Gastrocnemius medialis (tissue), 4 donors: ENCODE measurements around the gene MED13L. TPM values are rescaled to one million over a fixed set of nuclear protein-coding genes. Genes with fewer than 3 reads are reported as not detected.
A peak's percentile ranks its signal among the peaks of the same experiment; 100 is the strongest.

Source experiments
- ATAC-seq, 2 donors: fragments of 150-250 bp; one replicate each; pipeline ENCODE4 v1.9.1; 2016
- DNase-seq, 2 donors: peaks; one replicate each; pipeline ENCODE4 v3.0.0-alpha.2; 2019
- H3K27ac ChIP-seq, 4 donors: fragments of 200-600 bp; sonication (generic); 1 replicate in 1 of 4; 2 replicates in 3 of 4; pipeline ENCODE4 v1.5.1; 2016 to 2018; ENCODE audit warnings: mild to moderate bottlenecking in 2 of 4, moderate library complexity in 1 of 4
- H3K27me3 ChIP-seq, 3 donors: fragments of 200-600 bp; sonication (generic) in 2 of 3; 1 replicate in 1 of 3; 2 replicates in 2 of 3; pipeline versions ENCODE4 v1.5.1 to v1.6.0; 2016 to 2019; ENCODE audit warnings: mild to moderate bottlenecking in 1 of 3, moderate library complexity in 1 of 3
- H3K36me3 ChIP-seq, 2 donors: fragments of 200-600 bp; sonication (generic) in 1 of 2; one replicate each; pipeline ENCODE4 v1.5.1; 2017 to 2018
- H3K4me1 ChIP-seq, 2 donors: fragments of 200-600 bp; sonication (generic) in 1 of 2; one replicate each; pipeline ENCODE4 v1.5.1; 2016 to 2017; ENCODE audit warnings: mild to moderate bottlenecking in 2 of 2
- H3K4me3 ChIP-seq, 4 donors: fragments of 200-600 bp; sonication (generic) in 3 of 4; 1 replicate in 1 of 4; 2 replicates in 3 of 4; pipeline ENCODE4 v1.5.1; 2016 to 2019; ENCODE audit warnings: mild to moderate bottlenecking in 2 of 4
- H3K9me3 ChIP-seq, 3 donors: fragments of 200-600 bp; sonication (generic) in 2 of 3; 1 replicate in 1 of 3; 2 replicates in 2 of 3; pipeline ENCODE4 v1.5.1; 2016 to 2019
- POLR2A ChIP-seq, 2 donors: fragments of 450-650 bp; IDR thresholded peaks; one replicate each; pipeline ENCODE4 v1.6.1; 2017; ENCODE audit warnings: antibody characterized with exemption in 2 of 2, mild to moderate bottlenecking in 2 of 2, moderate library complexity in 2 of 2
- in situ Hi-C, 4 donors: fragments of 200-750 bp; cut with MboI; loops; one replicate each; pipeline versions ENCODE4 v1.15.0 to v1.8.0; 2017; ENCODE audit warnings: low sequenced_read_pairs in 4 of 4
- intact Hi-C: fragments of 100-400 bp; cut with DNase I; formaldehyde crosslinking; loops from one replicate; pipeline ENCODE4 v1.15.1; 2023; ENCODE audit warnings: low total_unique reads
- total RNA-seq, 4 donors: library from RNA; depleted of rRNA; stranded (reverse); fragments of >200 nt; gene quantifications; one replicate each; pipeline versions ENCODE4 v1.1.0 to v1.2.3, GENCODE V29; 2016
- TF ChIP-seq, protein P1 (sequence below), 5 experiments: fragments of 450-650 bp in 3 of 5; fragments of 200-600 bp in 2 of 5; sonication (generic) in 2 of 5; IDR thresholded peaks in 4 of 5; conservative IDR thresholded peaks in 1 of 5; 1 replicate in 4 of 5; 2 replicates in 1 of 5; pipeline ENCODE4 v1.5.1; 2016 to 2019; ENCODE audit warnings: antibody characterized with exemption in 5 of 5, mild to moderate bottlenecking in 3 of 5, moderate library complexity in 3 of 5

MED13L gene
- total RNA-seq, 4 donors from 2014 or later: 59.5 to 92.6 (median 74.1) TPM

DNA sequence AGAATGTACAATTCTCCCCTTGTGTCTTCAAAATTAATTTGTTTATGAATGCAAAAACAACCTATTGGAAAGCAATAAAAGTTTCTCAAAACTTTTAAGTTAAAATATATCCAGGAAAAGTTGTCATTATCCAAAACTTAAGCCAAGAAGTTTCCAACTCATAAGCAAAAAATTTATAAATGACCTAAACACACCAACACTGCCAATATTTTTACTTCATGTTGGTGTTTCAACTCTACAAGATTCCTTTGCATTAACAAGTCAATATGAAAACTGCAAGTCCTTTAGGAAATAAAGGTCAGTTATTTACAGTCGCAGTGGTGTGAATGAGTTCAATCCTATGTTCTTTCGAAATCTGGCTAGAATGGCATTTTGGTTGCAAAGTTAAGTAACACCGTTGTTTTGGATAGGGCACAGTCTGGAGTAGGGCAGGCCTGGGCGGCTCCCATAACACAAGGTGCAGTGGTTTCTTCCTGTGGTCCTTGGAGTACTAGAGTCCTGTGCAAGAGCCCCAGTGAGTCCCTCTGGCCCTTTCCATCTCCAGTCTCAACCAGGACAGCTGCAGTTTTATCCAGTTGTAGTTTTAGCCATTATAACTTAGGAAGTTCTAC, 151.4 kb downstream of the MED13L start:
- in situ Hi-C loops (loop anchor here in 1 of 4 donors (25.0 kb wide), 1 partner anchor 111 kb away; no protein-coding TSS in a partner anchor), intact Hi-C loops (loop anchor here (10.0 kb wide), 2 partner anchors 121 to 279 kb away; no protein-coding TSS in a partner anchor)
- no peaks in the 10 kb centered on the region for H3K9me3 ChIP-seq
- no peaks in the 10 kb centered on the region for H3K27me3 ChIP-seq
- no peaks in the 10 kb centered on the region for H3K36me3 ChIP-seq
- H3K27ac ChIP-seq: peak overlapping the region in 2 of 4 donors; percentile 13 to 76
- TF ChIP-seq POLR2A (IDR thresholded peaks at IDR 0.05): no peak
- TF ChIP-seq, protein P1, sequence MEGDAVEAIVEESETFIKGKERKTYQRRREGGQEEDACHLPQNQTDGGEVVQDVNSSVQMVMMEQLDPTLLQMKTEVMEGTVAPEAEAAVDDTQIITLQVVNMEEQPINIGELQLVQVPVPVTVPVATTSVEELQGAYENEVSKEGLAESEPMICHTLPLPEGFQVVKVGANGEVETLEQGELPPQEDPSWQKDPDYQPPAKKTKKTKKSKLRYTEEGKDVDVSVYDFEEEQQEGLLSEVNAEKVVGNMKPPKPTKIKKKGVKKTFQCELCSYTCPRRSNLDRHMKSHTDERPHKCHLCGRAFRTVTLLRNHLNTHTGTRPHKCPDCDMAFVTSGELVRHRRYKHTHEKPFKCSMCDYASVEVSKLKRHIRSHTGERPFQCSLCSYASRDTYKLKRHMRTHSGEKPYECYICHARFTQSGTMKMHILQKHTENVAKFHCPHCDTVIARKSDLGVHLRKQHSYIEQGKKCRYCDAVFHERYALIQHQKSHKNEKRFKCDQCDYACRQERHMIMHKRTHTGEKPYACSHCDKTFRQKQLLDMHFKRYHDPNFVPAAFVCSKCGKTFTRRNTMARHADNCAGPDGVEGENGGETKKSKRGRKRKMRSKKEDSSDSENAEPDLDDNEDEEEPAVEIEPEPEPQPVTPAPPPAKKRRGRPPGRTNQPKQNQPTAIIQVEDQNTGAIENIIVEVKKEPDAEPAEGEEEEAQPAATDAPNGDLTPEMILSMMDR (IDR thresholded peaks at IDR 0.05 in 4 of 5, conservative IDR thresholded peaks at IDR 0.05 in 1 of 5): no peak
- ATAC-seq (peak in 1 of 2 donors; percentile 29), DNase-seq (peak in 1 of 2 donors; percentile 37)
- peaks cover 87 to 89% of the 10 kb centered on the region in 2 donors for H3K4me1 ChIP-seq
- H3K4me3 ChIP-seq: no peak overlapping the region

DNA sequence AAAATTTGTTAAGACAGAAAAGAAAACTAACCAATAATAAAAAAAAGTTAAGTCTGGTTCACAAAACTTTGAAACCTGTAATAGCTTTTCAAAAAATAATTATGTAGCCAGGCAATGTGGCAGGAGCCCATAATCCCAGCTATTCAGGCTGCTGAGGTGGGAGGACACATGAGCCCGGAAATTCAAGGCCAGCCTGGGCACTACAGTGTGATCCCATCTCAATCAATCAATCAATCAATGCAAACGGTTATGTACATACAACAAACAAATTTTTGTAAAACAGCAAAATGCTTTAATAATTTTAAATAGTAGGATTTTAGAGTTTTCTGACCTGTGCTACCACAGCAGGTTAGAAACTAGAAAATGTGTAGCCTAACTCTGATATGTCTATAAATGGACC, 152.4 kb downstream of the MED13L start:
- intact Hi-C loops: loop anchor here (10.0 kb wide), 2 partner anchors 120 to 280 kb away; no protein-coding TSS in a partner anchor
- TF ChIP-seq, protein P1 (IDR thresholded peaks at IDR 0.05 in 4 of 5, conservative IDR thresholded peaks at IDR 0.05 in 1 of 5): no peak
- TF ChIP-seq POLR2A (IDR thresholded peaks at IDR 0.05): no peak
- H3K4me1 ChIP-seq: peaks cover 86 to 89% of the 10 kb centered on the region in 2 donors
- no peaks in the 10 kb centered on the region for H3K9me3 ChIP-seq
- DNase-seq: no peak
- peak overlapping the region in 2 of 4 donors; percentile 76 to 77 for H3K27ac ChIP-seq
- no peak for ATAC-seq
- H3K4me3 ChIP-seq: no peak overlapping the region
- no peaks in the 10 kb centered on the region for H3K36me3 ChIP-seq
- no peaks in the 10 kb centered on the region for H3K27me3 ChIP-seq
- in situ Hi-C loops: loop anchor here in 1 of 4 donors (25.0 kb wide), 1 partner anchor 112 kb away; no protein-coding TSS in a partner anchor

DNA sequence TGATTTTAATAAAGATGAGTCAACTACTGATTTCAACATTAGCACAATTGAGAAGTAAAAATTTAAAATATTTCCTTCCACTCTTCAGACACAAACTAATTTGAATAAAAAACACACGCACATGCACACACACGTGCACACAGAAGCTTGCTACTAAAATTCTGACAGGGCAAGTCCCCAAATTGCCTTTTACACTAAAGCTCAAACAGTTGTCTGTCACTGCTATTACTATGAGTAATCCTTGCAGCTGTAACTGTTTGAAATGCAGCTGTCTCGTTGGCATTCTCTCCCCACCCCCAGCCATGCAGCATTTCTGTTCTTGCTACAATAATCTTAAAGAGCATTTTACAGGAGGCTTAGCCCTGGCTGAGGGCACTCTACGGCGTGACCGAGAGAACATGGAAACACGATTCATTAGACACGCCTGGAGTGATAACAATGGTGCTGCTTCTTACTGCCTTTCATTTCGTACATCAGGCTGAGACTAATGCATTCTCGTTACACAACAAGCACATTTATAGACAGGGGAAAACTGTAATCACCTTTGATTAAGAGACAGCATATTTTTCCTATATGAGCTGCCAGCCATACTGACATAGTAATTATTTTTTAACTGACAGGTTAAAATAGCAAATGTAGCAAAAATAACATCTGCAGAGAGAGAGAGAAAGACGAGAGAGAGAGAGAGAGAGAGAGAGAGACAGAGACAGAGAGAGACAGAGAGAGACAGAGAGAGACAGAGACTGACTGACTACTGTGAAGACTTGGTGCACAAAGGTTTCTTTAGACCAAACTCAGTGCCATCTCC, 153.8 kb downstream of the MED13L start:
- intact Hi-C loops (loop anchor here (5.0 to 10.0 kb wide), 4 partner anchors 39 to 281 kb away; no protein-coding TSS in a partner anchor), in situ Hi-C loops (no loop called here)
- H3K4me3 ChIP-seq: peak overlapping the region in 3 of 4 donors; percentile 24 to 36 (median 31)
- no peaks in the 10 kb centered on the region for H3K27me3 ChIP-seq
- ATAC-seq (peak; percentile 84 to 87), DNase-seq (peak; percentile 67 to 75)
- H3K27ac ChIP-seq: peak overlapping the region; percentile 1 to 77 (median 73)
- peaks cover 89 to 93% of the 10 kb centered on the region in 2 donors for H3K4me1 ChIP-seq
- TF ChIP-seq, protein P1 (IDR thresholded peaks at IDR 0.05 in 4 of 5, conservative IDR thresholded peaks at IDR 0.05 in 1 of 5): no peak
- TF ChIP-seq POLR2A (IDR thresholded peaks at IDR 0.05): no peak
- no peaks in the 10 kb centered on the region for H3K9me3 ChIP-seq
- no peaks in the 10 kb centered on the region for H3K36me3 ChIP-seq

DNA sequence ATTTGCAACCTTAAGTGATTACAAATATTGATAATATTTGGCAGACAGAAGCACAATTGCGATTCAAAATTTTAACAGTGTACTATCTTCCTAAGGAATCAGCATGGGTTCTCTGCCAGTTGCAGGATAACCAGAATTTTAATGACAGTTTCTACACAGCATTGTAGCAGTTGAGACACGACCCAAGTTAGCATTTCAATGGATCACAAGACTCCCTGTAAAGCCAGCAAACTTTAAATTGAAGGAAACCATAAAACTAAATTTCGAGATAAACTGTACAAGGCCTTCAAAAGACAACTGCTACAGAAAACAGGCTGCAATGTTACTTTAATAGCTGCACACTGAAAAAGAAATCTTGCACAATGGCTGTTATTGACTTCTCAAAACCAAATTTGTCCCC, 154.9 kb downstream of the MED13L start:
- H3K27me3 ChIP-seq: no peaks in the 10 kb centered on the region
- H3K4me3 ChIP-seq: no peak overlapping the region
- ATAC-seq (no peak), DNase-seq (no peak)
- H3K9me3 ChIP-seq: no peaks in the 10 kb centered on the region
- peak overlapping the region; percentile 1 to 77 (median 73) for H3K27ac ChIP-seq
- peaks cover 88 to 92% of the 10 kb centered on the region in 2 donors for H3K4me1 ChIP-seq
- in situ Hi-C loops (no loop called here), intact Hi-C loops (loop anchor here (5.0 to 10.0 kb wide), 4 partner anchors 40 to 282 kb away; no protein-coding TSS in a partner anchor)
- TF ChIP-seq, protein P1 (IDR thresholded peaks at IDR 0.05 in 4 of 5, conservative IDR thresholded peaks at IDR 0.05 in 1 of 5): no peak
- TF ChIP-seq POLR2A (IDR thresholded peaks at IDR 0.05): no peak
- no peaks in the 10 kb centered on the region for H3K36me3 ChIP-seq
